HUES64 (cell line): ENCODE data around the gene ZNF737. TPM values are rescaled to one million over a fixed set of nuclear protein-coding genes. Genes with fewer than 3 reads are reported as not detected.
"Not testable (repeated sequence)": the region's sequence is repeated elsewhere in the genome, so short reads cannot be mapped to it uniquely, and the experiment has no call there.

Experiments used
- H3K27ac ChIP-seq: 2 replicates; pipeline ENCODE4 v1.7.0; 2013; ENCODE audit warnings: low read depth, low read length, inconsistent platforms
- H3K27me3 ChIP-seq: 2 replicates; pipeline ENCODE4 v1.6.1; 2013; ENCODE audit warnings: mild to moderate bottlenecking, low read length; ENCODE audit not compliant: insufficient read depth
- H3K36me3 ChIP-seq: 2 replicates; pipeline ENCODE4 v1.6.1; 2013; ENCODE audit warnings: mild to moderate bottlenecking, low read length; ENCODE audit not compliant: insufficient read depth
- H3K4me1 ChIP-seq: 2 replicates; pipeline ENCODE4 v1.6.1; 2013; ENCODE audit warnings: mild to moderate bottlenecking, low read length, moderate library complexity; ENCODE audit not compliant: insufficient read depth
- H3K4me3 ChIP-seq: 2 replicates; pipeline ENCODE4 v1.5.1; 2013; ENCODE audit warnings: mild to moderate bottlenecking, low read length, moderate library complexity
- H3K9ac ChIP-seq: 2 replicates; pipeline ENCODE4 v1.6.1; 2013; ENCODE audit warnings: mild to moderate bottlenecking, low read depth, low read length
- H3K9me3 ChIP-seq: 2 replicates; pipeline ENCODE4 v1.6.1; 2013; ENCODE audit warnings: low read depth, low read length; ENCODE audit not compliant: insufficient read depth
- WGBS: fragments of 150-250, 120-280 bp; methylation state at CpG from one replicate; pipeline ENCODE4 v1.1.7; 2013; ENCODE audit warnings: missing lambda C conversion rate; 5-methylcytosine and 5-hydroxymethylcytosine counted together
- polyA plus RNA-seq, 2 experiments: library from polyadenylated mRNA; stranded (reverse); fragments of 50-300 nt; gene quantifications; one replicate each; pipeline ENCODE4 v1.2.3, GENCODE V29; 2013

ZNF737 gene
- polyA plus RNA-seq (2013, experiment 1 of 2): 7.9 TPM
- polyA plus RNA-seq (2013, experiment 2 of 2): 8.6 TPM

DNA sequence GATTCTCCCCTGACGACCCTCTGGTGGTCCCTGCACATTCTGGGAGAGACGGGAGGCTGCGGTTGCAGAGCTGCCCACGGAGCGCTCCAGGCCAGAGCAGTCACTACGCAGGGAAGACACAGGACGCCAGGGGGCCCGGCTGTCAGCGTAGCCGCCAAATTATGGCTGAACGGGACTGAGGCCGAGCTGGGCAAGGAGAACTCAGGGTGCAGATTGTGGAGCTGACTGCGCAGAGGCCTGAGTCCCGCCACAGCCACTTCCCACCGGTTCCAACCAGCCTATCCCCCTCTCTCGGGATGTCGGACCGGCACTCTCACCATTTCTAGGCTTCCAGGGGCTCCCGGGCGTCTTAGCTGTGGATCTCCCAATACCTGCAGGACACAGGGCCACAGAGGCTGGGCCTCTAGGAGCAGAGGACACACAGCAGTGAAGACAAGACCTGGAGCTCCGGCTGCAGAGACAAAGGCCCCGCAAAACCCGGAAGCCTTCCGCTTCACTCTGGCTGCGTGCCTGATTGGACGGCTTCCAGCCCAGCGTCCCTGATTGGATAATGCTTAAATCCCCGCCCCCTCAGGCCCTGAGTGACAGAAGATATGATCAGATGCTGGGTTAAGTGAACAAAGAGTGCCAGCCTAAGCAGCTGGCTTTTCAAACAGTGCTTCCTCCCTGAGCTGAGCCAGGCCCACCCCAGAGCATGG, at the start of gene ZNF737:
ZNF737 (minus strand) TSS at position 461 of the 698 bp plus-strand sequence; CDS start at position 320, 141 bp downstream.
- Histone ChIP-seq H3K4me1 (no peaks in the 10 kb centered on the region), H3K27ac (peak within 1 kb of the TSS; percentile 75), H3K9ac (peak within 1 kb of the TSS; percentile 91), H3K9me3 (peaks cover 4% of the 10 kb centered on the region; the same call in 1 of the 2 replicates), H3K36me3 (0 out of 2 replicates have a peak, but pooled peaks cover 3% of the 10 kb centered on the region), H3K27me3 (no peaks in the 10 kb centered on the region), H3K4me3 (peak within 1 kb of the TSS; percentile 90)
- WGBS: 1% methylated on average over 28 of the region's 28 CpGs

DNA sequence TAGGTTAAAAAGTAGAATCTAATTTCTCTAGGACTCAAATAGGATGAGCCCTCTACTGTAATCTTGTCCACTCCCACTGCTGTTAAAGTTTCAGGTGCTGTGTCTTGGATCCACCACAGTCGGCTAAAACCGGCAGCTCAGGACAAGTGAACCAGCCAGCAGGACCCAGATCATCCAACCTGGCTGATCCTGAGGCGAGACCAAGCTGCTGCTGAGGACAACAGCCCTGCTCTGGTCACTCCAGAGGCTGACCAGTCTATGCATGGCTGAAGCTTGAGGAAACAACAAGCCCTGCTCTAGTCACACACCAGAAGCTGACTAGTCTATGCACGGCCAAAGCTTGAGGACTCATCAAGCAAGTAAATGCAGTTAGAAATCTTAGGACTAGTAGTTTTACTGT, 49.4 kb upstream of the ZNF737 start:
- not testable (repeated sequence) for H3K4me1 ChIP-seq, H3K27me3 ChIP-seq, H3K9ac ChIP-seq, H3K36me3 ChIP-seq, H3K27ac ChIP-seq, H3K4me3 ChIP-seq, H3K9me3 ChIP-seq
- WGBS: 89% methylated on average over 4 of the region's 4 CpGs

DNA sequence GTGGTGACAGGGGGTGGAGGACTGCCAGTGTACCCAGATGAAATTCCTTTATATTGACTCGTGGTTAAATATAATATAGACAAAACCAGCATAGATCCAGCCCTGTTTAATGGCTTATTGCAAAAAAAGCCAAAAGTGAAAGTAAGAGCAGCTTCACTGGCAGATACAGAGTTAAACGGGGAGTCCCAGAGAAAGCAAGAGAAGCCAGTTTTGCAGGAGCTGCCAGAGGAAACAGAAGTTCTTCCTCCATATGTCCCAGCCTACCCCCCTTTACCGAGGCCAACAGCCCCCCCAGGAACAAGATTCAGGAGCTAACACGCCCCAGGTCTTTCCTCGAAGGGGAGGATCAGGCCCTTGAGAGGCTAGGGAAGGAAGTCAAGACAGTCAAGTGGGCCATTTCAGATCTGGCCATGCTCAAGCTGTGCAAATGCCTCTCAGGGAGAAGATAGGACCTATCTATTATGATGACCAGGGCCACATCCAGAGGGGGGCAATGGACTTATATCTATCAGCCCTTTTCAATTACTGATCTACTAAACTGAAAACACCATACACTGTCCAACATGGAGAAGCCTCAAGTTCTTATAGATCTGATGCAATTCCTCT, 47.2 kb upstream of the ZNF737 start:
- no peak overlapping the region for H3K9ac ChIP-seq
- peaks cover 3% of the 10 kb centered on the region; the same call in 1 of the 2 replicates for H3K9me3 ChIP-seq
- no peaks in the 10 kb centered on the region for H3K4me1 ChIP-seq
- no peaks in the 10 kb centered on the region for H3K36me3 ChIP-seq
- H3K27me3 ChIP-seq: no peaks in the 10 kb centered on the region
- WGBS: 87% methylated on average over 5 of the region's 5 CpGs
- H3K4me3 ChIP-seq: no peak overlapping the region
- H3K27ac ChIP-seq: no peak overlapping the region

DNA sequence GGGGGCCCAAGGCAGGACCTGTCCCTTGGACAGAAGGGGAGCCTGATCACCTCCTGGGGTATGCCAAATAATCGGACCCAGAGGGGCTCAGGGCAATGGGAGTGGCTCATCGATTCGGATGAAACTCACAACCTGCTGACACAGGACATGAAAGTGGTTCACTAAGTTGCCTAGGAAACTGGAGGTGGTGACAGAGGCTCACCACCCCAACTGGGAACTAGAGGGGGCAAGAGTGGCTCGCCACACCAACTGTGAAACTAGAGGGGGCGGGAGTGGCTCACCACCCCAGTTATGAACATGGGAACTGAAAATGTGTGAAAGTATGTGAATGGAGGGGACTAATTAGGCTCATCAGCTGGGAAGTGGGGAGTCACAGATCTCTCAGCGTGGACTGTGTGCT, 46.3 kb upstream of the ZNF737 start:
- no peaks in the 10 kb centered on the region for H3K27me3 ChIP-seq
- H3K4me1 ChIP-seq: no peaks in the 10 kb centered on the region
- H3K27ac ChIP-seq: no peak overlapping the region
- peaks cover 3% of the 10 kb centered on the region; the same call in 1 of the 2 replicates for H3K9me3 ChIP-seq
- H3K36me3 ChIP-seq: no peaks in the 10 kb centered on the region
- no peak overlapping the region for H3K9ac ChIP-seq
- no peak overlapping the region for H3K4me3 ChIP-seq
- 93% methylated on average over 6 of the region's 6 CpGs for whole genome bisulfite sequencing

DNA sequence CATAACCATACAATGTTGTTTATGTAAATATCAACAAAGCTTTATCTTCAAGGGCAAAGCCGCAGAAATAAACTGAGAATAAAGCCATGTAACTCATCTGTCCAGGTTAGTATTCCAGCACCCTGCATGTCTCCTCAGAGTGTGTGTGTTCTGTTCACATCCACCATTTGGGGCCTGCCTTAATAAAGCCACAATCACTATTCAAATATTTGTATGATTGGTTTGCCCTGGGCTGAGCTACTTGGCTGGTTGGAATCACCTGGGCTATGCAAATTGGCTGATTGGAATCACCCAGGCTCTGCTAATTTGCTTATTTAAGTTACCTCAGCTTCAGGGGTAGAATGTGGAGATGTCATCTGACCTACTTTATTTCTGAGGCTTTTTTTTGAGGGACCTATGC, 42.4 kb upstream of the ZNF737 start:
- peaks cover 6% of the 10 kb centered on the region; the same call in 1 of the 2 replicates for H3K9me3 ChIP-seq
- H3K27me3 ChIP-seq: no peaks in the 10 kb centered on the region
- no peaks in the 10 kb centered on the region for H3K4me1 ChIP-seq
- no peak overlapping the region for H3K27ac ChIP-seq
- no peak overlapping the region for H3K4me3 ChIP-seq
- H3K36me3 ChIP-seq: no peaks in the 10 kb centered on the region
- no peak overlapping the region for H3K9ac ChIP-seq
- WGBS: 100% methylated on average over 1 of the region's 1 CpG

DNA sequence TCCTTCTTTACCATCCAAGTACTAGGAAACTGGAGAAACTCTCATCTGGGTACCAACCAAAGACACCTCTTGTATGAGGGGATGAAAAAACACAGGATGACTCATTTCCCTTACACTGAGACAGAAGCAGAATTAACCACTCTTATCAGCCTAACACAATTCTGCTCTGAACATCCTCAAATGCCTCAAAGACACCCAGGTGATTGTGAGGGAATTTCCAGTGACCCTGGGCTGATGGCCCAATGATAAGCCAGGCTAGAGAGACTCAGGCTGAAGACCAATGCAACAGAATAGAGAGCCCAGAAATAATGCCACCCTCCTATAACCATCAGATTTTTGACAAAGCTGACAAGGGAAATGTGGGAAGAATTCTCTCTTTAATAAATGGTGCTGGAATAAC, 7.0 kb downstream of the ZNF737 start:
- Histone ChIP-seq H3K27me3 (no peaks in the 10 kb centered on the region), H3K4me1 (no peaks in the 10 kb centered on the region), H3K27ac (no peak overlapping the region), H3K9me3 (peaks cover 21% of the 10 kb centered on the region; the same call in 1 of the 2 replicates), H3K36me3 (peaks cover 11% of the 10 kb centered on the region), H3K4me3 (no peak overlapping the region), H3K9ac (no peak overlapping the region)

DNA sequence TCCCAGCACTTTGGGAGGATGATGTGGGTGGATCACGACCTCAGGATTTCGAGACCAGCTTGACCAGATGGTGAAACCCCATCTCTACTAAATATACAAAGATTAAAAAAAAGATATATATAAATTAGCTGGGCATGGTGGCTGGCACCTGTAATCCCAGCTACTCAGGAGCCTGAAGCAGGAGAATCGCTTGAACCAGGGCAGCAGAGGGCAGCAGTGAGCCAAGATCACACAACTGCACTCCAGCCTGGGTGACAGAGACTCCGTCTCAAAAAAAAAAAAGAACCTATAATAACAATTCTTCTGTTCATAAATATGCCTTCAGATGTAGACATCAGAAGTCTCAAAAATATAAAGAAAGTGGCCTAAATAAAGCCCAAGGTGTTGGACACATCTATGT, 7.6 kb downstream of the ZNF737 start:
- H3K9me3 ChIP-seq: peaks cover 24% of the 10 kb centered on the region; the same call in 1 of the 2 replicates
- no peaks in the 10 kb centered on the region for H3K4me1 ChIP-seq
- H3K36me3 ChIP-seq: peaks cover 14% of the 10 kb centered on the region
- H3K27me3 ChIP-seq: no peaks in the 10 kb centered on the region
- 72% methylated on average over 1 of the region's 4 CpGs for WGBS
- no peak overlapping the region for H3K4me3 ChIP-seq
- H3K27ac ChIP-seq: no peak overlapping the region
- H3K9ac ChIP-seq: no peak overlapping the region

DNA sequence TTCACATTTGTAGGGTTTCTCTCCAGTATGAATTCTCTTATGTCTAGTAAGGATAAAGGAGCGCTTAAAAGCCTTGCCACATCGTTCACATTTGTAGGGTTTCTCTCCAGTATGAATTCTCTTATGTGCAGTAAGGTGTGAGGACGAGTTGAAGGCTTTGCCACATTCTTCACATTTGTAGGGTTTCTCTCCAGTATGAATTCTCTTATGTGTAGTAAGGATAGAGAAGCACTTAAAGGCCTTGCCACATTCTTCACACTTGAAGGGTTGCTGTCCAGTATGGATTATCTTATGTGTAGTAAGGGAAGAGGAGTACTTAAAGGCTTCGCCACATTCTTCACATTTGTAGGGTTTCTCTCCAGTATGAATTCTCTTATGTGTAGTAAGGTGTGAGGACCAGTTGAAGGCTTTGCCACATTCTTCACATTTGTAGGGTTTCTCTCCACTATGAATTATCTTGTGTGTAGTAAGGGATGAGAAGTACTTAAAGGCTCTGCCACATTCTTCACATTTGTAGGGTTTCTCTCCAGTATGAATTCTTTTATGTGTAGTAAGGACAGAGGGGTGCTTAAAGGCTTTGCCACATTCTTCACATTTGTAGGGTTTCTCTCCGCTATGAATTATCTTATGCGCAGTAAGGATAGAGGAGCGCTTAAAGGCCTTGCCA, 20.8 kb downstream of the ZNF737 start:
- H3K36me3 ChIP-seq: peaks cover 81% of the 10 kb centered on the region

DNA sequence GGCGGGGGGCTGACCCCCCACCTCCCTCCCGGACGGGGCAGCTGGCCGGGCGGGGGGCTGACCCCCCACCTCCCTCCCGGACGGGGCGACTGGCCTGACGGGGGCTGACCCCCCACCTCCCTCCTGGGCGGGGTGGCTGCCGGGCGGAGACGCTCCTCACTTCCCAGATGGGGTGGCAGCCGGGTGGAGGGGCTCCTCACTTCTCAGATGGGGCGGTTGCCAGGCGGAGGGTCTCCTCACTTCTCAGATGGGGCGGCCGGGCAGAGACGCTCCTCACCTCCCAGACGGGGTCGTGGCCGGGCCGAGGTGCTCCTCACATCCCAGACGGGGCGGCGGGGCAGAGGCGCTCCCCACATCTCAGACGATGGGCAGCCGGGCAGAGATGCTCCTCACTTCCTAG, 35.3 kb downstream of the ZNF737 start:
- not testable (repeated sequence) for H3K36me3 ChIP-seq, H3K9me3 ChIP-seq, H3K4me1 ChIP-seq, H3K9ac ChIP-seq, H3K27me3 ChIP-seq, H3K4me3 ChIP-seq, H3K27ac ChIP-seq
- 95% methylated on average over 28 of the region's 29 CpGs for WGBS

More for the DNA sequence above, 20.8 kb downstream of the ZNF737 start:
- not testable (repeated sequence) for H3K27ac ChIP-seq, H3K27me3 ChIP-seq, H3K4me1 ChIP-seq, H3K9ac ChIP-seq, H3K4me3 ChIP-seq
- WGBS: 98% methylated on average over 7 of the region's 7 CpGs
- H3K9me3 ChIP-seq: peaks cover 100% of the 10 kb centered on the region

DNA sequence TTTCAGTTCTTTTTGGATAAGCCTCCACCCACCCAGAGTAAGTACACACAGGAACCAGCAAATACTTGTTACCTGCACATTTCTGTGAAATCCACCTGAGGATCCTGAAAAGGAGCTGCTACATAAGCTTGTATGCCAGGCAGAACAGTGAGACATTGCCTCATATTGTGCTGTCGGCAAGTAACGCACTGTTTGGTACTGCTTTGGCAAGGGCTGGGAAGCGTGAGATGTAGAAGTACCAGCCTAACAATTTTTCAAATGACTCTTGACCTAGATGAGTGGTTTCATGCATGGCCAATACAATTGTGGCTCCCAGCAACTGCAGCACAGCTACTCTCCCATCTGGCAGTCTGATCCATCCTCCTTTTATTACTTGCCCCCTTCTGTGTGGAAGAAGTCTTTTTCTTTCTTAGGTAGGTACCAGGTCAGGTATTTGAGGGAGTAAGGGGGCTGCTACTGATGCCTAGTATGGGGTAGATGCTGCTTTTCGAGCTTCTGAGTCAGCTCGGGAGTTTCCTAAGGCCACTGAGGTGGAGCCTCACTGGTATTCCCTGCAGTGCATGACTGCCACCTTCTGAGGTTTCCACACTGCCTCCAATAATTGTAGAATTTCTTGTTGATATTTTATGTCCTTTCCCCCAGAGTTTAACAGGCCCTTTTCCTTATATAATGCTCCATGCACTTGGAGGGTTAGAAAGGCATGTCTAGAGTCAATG, 52.2 kb downstream of the ZNF737 start:
- Histone ChIP-seq H3K9ac (no peak overlapping the region), H3K36me3 (no peaks in the 10 kb centered on the region), H3K9me3 (no peaks in the 10 kb centered on the region), H3K27ac (no peak overlapping the region), H3K4me3 (no peak overlapping the region), H3K4me1 (no peaks in the 10 kb centered on the region), H3K27me3 (no peaks in the 10 kb centered on the region)
- WGBS: 86% methylated on average over 5 of the region's 5 CpGs

DNA sequence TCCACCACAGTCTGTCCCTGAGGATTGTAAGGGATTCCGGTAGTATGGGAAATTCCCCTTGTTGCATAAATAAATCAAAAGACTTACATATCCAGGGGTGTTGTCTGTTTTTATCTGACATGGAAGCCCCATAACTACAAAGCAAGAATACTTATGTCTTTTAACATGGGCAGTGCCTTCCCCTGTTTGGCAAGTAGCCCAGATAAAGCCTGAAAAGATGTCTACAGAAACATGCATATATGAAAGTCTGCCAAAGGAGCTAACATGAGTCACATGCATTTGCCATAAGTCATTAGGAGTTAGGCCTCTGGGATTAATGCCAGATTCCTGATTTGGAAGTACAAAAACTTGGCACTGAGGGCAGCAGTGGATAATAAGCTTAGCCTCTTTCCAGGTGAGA, 62.1 kb downstream of the ZNF737 start:
- Histone ChIP-seq H3K9ac (no peak overlapping the region), H3K9me3 (no peaks in the 10 kb centered on the region), H3K4me1 (no peaks in the 10 kb centered on the region), H3K36me3 (no peaks in the 10 kb centered on the region), H3K27ac (no peak overlapping the region), H3K4me3 (no peak overlapping the region), H3K27me3 (no peaks in the 10 kb centered on the region)
- WGBS: no CpG with 5 or more reads among the region's 1 CpG
